Coronary artery (tissue), 2 donors: Measurements from ENCODE around the gene MATN4.

Experiments used
- DNase-seq: peaks from one replicate; pipeline ENCODE4 v3.0.0-alpha.2; 2017; ENCODE audit warnings: low spot score
- H3K27ac ChIP-seq, 2 donors: fragments of 200-600 bp; sonication (generic); one replicate each; pipeline ENCODE4 v1.5.1; 2016 to 2019
- H3K4me3 ChIP-seq: fragments of 200-600 bp; sonication (generic); 2 replicates; pipeline ENCODE4 v1.5.1; 2016; ENCODE audit warnings: mild to moderate bottlenecking, moderate library complexity
- TF ChIP-seq, protein P1 (sequence below): fragments of 200-600 bp; sonication (generic); IDR thresholded peaks from one replicate; pipeline ENCODE4 v1.5.1; 2019; ENCODE audit warnings: antibody characterized with exemption

Gene MATN4

DNA sequence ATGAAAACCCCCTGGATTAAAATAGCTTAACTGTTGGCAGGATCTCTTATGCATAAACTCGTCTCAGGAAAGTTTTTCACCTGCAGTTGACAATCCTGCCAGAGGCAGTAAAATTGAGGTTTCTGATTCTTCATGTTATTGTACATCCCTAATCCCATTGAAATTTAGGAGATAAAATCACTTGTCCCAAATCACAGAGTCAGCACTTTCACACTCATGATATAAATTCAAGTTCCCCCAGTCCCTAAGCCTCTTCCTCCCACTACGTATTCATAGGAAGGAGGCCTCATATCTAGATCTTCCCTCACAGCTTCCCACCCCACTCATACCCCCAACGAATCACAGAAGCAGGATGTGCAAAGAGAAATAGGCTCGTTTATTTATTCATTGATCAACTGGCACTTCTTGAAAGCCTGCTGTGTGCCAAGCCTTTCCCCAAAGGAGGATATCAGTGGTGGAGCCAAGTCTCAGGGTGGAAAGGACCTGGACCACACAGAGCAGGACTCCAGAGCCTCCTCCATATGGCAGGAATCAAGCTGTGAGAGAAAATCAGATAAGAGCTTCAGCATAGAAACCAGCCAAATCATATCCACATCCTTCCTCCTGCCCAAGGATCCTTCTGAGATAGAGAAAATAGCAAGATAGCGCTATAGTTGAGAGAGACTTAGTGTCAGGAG is 56.1 kb downstream of the MATN4 start:
- H3K27ac ChIP-seq, result no peak overlapping the region
- H3K4me3 ChIP-seq, result no peak overlapping the region
- DNase-seq, result no peak
- TF ChIP-seq, protein P1, sequence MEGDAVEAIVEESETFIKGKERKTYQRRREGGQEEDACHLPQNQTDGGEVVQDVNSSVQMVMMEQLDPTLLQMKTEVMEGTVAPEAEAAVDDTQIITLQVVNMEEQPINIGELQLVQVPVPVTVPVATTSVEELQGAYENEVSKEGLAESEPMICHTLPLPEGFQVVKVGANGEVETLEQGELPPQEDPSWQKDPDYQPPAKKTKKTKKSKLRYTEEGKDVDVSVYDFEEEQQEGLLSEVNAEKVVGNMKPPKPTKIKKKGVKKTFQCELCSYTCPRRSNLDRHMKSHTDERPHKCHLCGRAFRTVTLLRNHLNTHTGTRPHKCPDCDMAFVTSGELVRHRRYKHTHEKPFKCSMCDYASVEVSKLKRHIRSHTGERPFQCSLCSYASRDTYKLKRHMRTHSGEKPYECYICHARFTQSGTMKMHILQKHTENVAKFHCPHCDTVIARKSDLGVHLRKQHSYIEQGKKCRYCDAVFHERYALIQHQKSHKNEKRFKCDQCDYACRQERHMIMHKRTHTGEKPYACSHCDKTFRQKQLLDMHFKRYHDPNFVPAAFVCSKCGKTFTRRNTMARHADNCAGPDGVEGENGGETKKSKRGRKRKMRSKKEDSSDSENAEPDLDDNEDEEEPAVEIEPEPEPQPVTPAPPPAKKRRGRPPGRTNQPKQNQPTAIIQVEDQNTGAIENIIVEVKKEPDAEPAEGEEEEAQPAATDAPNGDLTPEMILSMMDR, result no peak

DNA sequence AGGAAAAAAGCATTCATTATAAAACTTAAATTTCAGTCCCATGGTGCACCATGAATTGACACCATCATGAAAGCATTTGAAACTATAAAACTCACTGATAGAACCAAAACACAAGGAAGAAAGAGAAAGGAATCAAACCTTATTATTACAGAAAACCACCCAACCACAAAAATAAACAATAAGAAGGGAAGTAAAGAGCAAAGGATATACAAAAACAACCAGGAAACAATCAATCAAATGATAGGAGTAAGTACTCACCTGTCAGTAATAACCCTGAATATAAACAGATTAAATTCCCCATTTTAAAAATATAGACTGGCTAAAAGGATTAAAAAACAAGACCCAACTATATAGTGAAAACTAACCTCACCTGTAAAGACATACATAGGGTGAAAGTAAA is 59.5 kb downstream of the MATN4 start:
- no peak overlapping the region for H3K27ac ChIP-seq
- TF ChIP-seq, protein P1, result no peak
- H3K4me3 ChIP-seq, result no peak overlapping the region
- DNase-seq, result no peak

DNA sequence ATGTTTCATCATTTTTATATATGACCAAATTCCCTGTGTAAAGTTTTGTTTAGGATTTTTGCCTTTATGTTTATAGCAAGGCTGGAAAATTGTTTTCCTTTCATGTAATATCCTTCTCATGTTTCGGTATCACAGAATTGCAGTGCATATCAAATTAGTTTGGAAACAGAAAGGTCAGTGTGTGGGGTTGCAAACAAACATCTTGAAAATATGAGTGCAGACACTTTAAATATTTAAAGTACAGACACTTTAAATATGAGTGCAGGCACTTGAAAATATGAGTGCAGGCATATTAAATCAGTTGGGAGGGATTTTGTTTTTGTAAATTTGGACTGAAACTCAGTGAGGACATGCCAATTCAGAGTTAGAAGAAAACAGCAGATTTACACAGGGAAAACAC is 60.2 kb downstream of the MATN4 start:
- DNase-seq, result no peak
- TF ChIP-seq, protein P1, result no peak
- Histone ChIP-seq H3K4me3 (no peak overlapping the region), H3K27ac (no peak overlapping the region)

DNA sequence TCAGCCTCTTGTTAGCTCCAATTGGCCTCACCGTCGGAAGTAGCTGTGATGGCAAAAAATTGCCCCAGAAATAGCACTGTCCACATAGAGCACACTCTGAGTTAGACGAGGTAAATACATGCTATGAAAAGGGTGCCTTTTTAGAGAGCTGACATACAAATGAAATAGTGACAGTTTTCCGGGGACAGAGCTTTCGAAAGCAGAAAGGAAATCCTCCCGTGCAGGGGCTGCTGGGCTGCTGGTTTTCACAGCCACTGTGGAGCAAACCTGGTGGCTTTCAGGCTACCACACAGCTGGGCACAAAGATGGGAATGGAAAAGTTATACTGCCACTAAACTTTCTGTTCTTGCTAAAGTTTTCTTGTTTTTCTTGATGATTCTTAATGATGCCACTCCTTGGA is 62.0 kb downstream of the MATN4 start:
- TF ChIP-seq, protein P1, result no peak
- DNase-seq, result no peak
- Histone ChIP-seq H3K27ac (no peak overlapping the region), H3K4me3 (no peak overlapping the region)
